Endothelial cell of umbilical vein (primary cell): Measurements from ENCODE around the gene NINJ2.

Experiments
- CTCF ChIP-seq, 2 donors: IDR thresholded peaks; 1 replicate in 1 of 2; 2 replicates in 1 of 2; pipeline ENCODE4 v1.5.1; 2011; ENCODE audit warnings: low read length in 2 of 2, mild to moderate bottlenecking in 2 of 2, moderate library complexity in 2 of 2, control low read depth in 1 of 2, inconsistent platforms in 1 of 2, low read depth in 1 of 2; ENCODE audit not compliant: insufficient read depth in 1 of 2; ENCODE audit errors: extremely low read depth in 1 of 2
- EZH2 ChIP-seq: IDR thresholded peaks from 2 replicates; pipeline ENCODE4 v1.6.1; 2012; ENCODE audit warnings: borderline replicate concordance, low read depth, mild to moderate bottlenecking, moderate library complexity, low read length, inconsistent platforms; ENCODE audit not compliant: severe bottlenecking
- POLR2A ChIP-seq: IDR thresholded peaks from 2 replicates; pipeline ENCODE4 v1.6.1; 2012; ENCODE audit warnings: low read depth, mild to moderate bottlenecking, control low read depth, low read length

- TF ChIP-seq POLR2A = no peak
- no peak for TF ChIP-seq CTCF (IDR thresholded peaks at IDR 0.05; ENCODE audit: extremely low read depth in 1 of 2, insufficient read depth in 1 of 2, low read depth in 1 of 2, low read length in 2 of 2)
- no peak for TF ChIP-seq EZH2
Measured at GRCh38 chr12:573232-573631, 90.0 kb downstream of the NINJ2 start.
